Astrocyte (in vitro differentiated cells and primary cell): ENCODE results near the gene SAMHD1.
"Not testable (repeated sequence)": the region's sequence is repeated elsewhere in the genome, so short reads cannot be mapped to it uniquely, and the experiment has no call there.

ENCODE experiments used
- CTCF ChIP-seq: IDR thresholded peaks from 2 replicates; pipeline ENCODE4 v1.5.1; 2011; ENCODE audit warnings: low read depth, mild to moderate bottlenecking, inconsistent platforms, low read length, moderate library complexity; ENCODE audit not compliant: insufficient read depth
- EZH2 ChIP-seq: IDR thresholded peaks from 2 replicates; pipeline ENCODE4 v1.6.1; 2012; ENCODE audit warnings: mild to moderate bottlenecking, low read length, inconsistent platforms; ENCODE audit not compliant: insufficient read depth

GRCh38 chr20:36906086-36906485, 45.4 kb downstream of the SAMHD1 start:
- TF ChIP-seq CTCF, EZH2: not testable (repeated sequence)
